Daoy (cell line): ENCODE data around the gene B3GAT1. TPM values are rescaled to one million over a fixed set of nuclear protein-coding genes. Genes with fewer than 3 reads are reported as not detected.
"Not testable (repeated sequence)": the region's sequence is repeated elsewhere in the genome, so short reads cannot be mapped to it uniquely, and the experiment has no call there.

Experiments
- DNase-seq: peaks from one replicate; pipeline ENCODE4 v3.0.0-alpha.2; 2015; ENCODE audit warnings: low read depth
- total RNA-seq: library from RNA; depleted of rRNA; stranded (reverse); fragments of >200 nt; shearing (Covaris generic); gene quantifications from 2 replicates; pipeline ENCODE4 v1.2.3, GENCODE V29; 2014; rRNA removed

Gene B3GAT1
- total RNA-seq, result 0.29 and 1.3 TPM in 2 replicates

DNA sequence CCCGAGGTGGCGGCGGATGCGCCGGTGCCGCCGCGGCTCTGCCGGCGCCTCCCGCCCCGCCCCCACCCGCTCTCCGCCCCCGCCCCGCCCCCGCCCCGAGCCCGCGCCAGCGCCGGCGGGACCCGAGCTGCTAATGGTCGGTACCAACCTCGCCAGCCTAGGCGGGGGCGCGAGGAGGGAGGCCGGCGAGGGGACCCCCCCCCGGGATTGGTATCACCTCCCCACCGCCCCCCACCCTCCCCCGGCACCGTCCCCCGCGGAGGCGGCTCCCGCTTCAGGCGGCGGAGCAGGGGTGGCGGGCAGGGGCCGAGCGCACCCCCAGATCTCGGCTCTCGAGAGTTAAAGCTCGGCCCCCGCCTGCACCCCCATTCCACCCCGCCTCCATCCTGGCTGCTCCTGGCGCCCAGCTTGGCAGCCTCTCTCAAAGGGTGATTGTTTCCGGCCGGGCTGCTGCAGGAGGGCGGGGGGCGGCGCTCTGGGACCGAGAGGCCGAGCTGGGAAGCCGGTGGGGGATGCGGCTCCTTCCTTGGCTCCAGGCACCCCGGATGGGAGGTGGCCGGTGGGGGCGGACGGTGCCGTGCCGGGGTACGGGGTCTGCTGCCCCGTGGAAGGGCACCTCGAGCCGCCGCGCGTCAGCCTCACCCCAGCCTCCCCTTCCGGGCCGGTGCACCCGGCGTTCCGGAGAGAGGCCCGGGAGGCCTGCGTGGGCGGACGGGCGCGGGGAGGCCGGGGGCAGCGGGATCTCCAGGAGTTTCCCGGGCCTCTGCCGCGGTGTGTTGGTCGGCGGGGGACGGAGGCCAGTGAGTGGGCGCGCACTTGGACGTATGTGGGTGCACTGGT is at the start of gene B3GAT1:
Gene B3GAT1 (minus strand): TSS at position 40 of the 840 bp plus-strand sequence. CDS start 24,583 bp downstream, outside the sequence.
- peak; percentile 55 for DNase-seq

DNA sequence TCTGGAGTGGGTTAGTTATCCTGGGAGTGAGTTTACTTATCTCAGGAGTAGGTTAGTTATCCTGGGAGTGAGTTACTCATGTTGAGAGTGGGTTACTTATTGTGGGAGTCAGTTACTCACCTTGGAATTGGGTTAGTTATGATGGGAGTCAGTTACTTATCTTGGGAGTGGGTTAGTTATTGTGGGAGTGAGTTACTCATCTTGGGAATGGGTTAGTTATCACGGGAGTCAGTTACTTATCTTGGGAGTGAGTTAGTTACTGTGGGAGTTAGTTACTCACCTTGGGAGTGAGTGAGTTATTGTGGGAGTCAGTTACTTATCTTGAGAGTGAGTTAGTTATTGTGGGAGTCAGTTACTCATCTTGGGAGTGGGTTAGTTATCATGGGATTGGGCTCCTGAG is 49.6 kb upstream of the B3GAT1 start:
- no peak for DNase-seq

- no peak for DNase-seq
Measured at GRCh38 chr11:134460881-134461280, 48.8 kb upstream of the B3GAT1 start.

DNA sequence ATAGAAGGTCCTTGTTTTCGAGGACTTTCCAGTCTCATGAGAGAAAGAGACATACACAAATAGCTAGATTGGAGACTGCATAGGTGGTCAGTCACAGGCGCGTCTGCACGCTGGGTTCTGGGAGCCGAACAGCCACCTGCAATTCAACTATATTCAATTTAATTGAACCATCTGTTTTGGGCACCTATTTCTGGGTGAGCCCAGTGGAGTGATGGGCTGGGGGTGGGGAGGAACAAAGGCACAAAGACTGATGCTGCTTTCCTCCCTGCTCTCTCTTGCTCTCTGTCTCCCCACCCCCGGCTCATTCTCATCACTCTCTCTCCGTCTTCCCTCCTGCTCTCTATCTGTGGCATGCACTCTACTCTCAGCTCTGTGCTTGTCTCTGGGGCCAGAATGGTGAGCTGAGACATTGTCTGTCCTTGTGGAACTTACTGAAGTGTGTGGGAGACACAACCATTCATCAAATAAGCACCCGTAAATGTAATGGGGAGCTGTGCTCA is 48.1 kb upstream of the B3GAT1 start:
- DNase-seq, result no peak

DNA sequence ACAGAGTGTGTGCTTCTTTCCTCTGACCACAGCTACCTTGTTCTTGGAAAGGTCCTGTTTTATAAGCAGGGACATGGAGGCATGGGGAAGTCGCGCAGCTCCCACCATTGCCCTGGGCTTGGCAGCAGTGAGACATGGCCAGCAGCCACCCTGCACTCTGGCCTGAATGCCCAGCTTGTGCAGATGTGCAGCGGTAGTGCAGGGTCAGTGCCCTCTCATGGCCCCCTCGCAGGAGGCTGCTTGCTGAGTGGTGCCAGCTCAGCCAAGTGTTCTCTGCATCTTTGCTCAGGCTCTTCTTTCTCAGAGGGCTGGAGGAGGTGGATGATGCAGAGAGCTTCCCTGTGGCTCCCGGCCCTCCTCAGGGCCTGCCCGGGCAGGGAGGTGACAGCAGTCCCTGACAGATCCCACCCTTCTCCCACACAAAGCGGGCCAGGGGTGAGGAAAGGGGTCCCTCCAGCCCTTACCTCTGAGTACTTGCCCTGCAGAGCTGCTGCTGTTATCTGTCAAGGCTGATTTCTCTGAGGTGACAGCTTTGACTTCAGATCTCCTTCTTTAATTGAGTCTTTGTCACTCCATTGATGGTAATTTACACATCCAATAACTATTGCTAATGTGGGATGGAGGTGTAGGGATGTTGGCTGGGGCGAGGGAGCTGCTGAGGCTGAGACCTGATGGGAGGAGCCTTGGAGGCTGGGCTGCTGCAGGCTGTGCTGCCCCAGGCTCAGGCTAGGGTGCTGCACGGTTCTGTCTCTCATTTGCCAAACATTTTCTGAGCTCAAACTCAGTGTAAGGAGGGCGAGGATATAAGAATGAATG is 47.4 kb upstream of the B3GAT1 start:
- DNase-seq, result no peak

- not testable (repeated sequence) for DNase-seq
Measured at GRCh38 chr11:134457411-134458007, 45.5 kb upstream of the B3GAT1 start.

DNA sequence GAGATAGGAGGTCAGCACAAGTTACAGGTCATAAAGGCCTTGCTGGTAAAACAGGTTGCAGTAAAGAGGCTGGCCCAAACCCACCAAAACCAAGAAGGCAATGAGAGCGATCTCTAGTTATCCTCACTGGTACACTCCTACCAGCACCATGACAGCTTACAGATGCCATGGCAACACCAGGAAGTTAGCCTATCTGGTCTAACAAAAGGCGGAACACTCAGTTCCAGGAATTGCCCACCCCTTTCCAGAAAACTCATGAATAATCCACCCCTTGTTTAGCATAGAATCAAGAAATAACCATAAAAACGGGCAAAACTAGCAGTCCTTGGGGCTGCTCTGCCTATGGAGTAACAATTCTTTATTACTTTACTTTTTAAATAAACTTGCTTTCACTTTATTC is 43.5 kb upstream of the B3GAT1 start:
- no peak for DNase-seq

- DNase-seq, result no peak
Measured at GRCh38 chr11:134454146-134454690, 42.2 kb upstream of the B3GAT1 start.

- DNase-seq, result no peak
Measured at GRCh38 chr11:134453441-134453840, 41.4 kb upstream of the B3GAT1 start.

DNA sequence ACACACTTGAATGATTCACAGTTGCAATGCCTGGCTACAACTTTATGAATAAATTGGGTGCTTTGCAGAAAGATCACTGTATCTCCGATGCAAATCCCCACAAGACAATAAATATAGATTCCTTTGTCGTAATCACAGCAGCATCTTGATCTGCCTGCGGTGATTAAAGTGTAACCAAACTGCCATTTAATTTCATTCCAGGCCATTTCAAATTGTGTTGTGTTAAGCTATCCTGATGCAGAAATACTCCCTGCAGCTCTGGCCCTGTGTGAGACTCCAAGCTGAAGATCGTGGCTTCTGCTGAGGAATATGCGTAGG is 40.8 kb upstream of the B3GAT1 start:
- DNase-seq, result no peak

DNA sequence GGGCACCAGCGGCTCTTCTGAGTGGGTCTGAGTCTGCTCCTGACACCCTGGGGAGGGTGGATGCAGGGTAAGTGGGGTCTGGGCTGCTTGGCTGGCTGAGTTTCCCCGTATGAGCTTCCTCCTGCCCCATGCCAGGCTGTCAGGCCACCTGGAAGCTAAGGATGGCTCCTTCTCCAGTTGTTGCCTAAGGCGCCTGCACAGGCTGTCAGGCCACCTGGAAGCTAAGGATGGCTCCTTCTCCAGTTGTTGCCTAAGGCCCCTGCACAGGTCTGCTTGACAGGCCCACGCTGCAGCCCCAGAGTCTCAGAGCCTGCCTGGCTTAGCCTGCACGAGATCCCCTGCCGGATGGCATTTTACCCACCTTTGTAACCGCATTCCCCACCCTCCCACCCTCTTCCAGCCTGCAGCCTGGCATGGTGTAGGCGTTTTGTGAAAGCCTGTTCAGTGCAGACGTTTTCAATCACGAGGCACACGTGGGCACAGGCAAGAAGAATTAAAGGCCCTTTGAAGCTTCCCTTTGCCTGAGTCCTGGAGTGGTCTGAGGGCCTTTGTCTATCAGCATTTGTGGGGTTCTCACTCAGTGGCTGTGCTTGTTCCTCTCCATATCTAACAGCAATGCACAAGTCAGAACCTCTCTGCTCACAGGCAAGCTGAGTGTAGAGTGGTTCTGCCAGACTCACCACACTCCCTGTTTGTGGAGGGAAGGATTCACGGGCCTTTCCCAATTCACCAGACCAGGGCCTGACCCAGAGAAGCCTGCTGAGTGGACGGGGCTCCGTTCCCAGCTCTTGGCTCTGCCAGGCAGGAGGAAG is 40.2 kb upstream of the B3GAT1 start:
- no peak for DNase-seq

- DNase-seq, result no peak
Measured at GRCh38 chr11:134450186-134450585, 38.1 kb upstream of the B3GAT1 start.

DNA sequence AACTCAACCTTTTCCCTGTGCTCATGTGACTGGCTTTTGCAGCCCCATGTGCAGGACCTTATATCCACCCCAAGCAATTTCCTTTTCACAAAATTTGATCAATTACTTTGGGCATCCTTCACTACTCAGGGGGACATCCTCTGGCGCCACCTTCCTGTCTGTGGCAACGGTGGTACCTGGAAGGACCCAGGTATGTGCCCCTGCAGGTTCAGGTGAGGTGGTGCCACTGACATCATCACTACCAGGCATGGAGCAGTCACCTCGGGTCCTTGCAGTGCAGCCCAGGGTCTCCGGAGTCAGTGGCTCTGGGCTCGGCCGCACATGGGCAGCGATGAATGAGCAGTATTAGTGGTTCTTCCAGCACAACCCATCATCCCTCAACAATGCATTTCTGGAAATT is 37.7 kb upstream of the B3GAT1 start:
- no peak for DNase-seq

DNA sequence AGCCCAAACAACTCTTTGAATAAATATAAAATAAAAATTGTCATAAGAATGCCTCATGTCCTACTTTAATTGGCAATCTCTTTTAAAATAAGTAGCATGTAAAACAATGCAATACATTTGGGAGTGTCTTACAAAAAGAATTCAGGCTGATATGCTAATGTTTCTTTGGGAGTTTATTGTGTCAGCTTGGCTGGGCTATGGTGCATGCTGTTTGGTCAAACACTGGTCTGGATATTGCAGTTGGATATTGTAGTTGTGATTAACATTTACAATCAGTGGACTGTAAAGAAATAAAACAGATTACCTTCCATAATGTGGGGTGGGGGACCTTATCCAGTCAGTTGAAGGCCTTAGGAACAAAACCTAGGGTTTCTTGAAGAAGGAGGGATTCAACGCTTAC is 37.0 kb upstream of the B3GAT1 start:
- no peak for DNase-seq

DNA sequence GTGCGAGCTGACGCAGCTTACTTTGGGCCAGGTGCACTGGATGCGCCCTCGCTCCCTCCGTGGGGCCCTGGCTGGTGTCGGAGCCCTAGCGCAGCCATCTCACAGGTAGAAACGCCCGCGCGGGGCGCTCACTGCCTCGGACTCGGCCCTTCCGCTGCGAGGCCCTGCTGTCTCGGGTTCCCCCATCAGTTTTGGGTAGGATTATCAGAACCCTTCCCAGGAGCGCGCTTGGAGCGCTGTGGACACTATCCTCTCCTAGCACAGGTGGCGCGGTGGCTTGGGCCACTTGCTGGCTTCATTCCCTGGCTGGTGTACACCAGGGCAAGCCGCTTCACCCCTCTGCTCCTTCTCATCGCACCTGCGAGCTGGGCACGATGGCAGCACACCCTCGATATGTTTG is 35.7 kb upstream of the B3GAT1 start:
- no peak for DNase-seq

DNA sequence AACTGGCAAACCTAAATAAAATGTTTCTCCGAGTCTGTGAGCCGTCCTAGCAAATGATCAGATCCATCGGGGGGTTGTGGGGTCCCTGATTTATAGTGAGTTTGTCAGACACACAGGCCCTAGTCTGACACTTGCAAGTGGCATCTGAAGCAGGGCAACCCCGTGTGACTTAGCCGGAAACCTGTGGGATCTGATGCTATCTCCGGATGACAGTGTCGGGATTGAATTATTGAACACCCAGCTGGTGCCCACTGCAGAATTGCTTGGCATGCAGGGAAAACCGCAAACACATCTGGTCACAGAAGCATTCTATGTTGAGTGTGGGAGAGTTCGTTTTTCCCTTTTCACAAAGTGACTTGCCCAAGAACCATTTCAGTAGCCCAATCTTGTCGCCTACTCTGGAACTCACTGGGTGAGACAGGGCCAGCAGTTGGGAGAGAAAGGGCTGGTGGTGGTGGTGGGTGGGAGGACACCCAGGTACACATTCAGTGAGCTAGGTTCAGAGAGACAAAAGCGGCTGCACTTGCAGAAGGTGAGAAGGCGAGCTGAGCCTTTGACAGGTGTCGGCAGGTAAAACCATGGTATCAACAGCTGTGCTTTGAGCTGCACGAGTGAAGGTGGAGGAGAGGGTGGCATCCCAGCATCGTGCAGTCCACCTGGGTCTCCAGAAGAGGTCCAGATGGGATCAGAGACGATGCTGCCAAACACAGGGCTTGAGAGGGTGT is 33.7 kb upstream of the B3GAT1 start:
- DNase-seq, result no peak

- peak; percentile 10 for DNase-seq
Measured at GRCh38 chr11:134444160-134445108, 32.4 kb upstream of the B3GAT1 start.

- DNase-seq, result no peak
Measured at GRCh38 chr11:134443246-134443645, 31.2 kb upstream of the B3GAT1 start.

- DNase-seq, result no peak
Measured at GRCh38 chr11:134442246-134442645, 30.2 kb upstream of the B3GAT1 start.
